Mucosa of rectum (tissue), 2 donors: ENCODE results near the gene FCHSD1.
A peak's percentile ranks its signal among the peaks of the same experiment; 100 is the strongest.

Experiments
- H3K27ac ChIP-seq, 2 donors: one replicate each; pipeline ENCODE4 v1.7.0; 2013; ENCODE audit warnings: inconsistent platforms in 2 of 2, low read depth in 2 of 2, low read length in 2 of 2
- H3K27me3 ChIP-seq, 2 donors: one replicate each; pipeline ENCODE4 v1.7.0; 2013; ENCODE audit warnings: low read length in 2 of 2; ENCODE audit not compliant: control insufficient read depth in 2 of 2, insufficient read depth in 2 of 2
- H3K36me3 ChIP-seq, 2 donors: one replicate each; pipeline ENCODE4 v1.7.0; 2013; ENCODE audit warnings: low read length in 2 of 2; ENCODE audit not compliant: control insufficient read depth in 2 of 2, insufficient read depth in 2 of 2
- H3K4me1 ChIP-seq, 2 donors: one replicate each; pipeline ENCODE4 v1.7.0; 2013; ENCODE audit warnings: low read length in 2 of 2, mild to moderate bottlenecking in 1 of 2; ENCODE audit not compliant: control insufficient read depth in 2 of 2, insufficient read depth in 2 of 2
- H3K4me3 ChIP-seq, 2 donors: one replicate each; pipeline ENCODE4 v1.7.0; 2013; ENCODE audit warnings: low read length in 2 of 2
- H3K9ac ChIP-seq, 2 donors: one replicate each; pipeline ENCODE4 v1.7.0; 2013; ENCODE audit warnings: low read length in 2 of 2, low read depth in 1 of 2, mild to moderate bottlenecking in 1 of 2
- H3K9me3 ChIP-seq, 2 donors: one replicate each; pipeline ENCODE4 v1.7.0; 2013; ENCODE audit warnings: low read length in 2 of 2; ENCODE audit not compliant: control insufficient read depth in 2 of 2
- donor health status: healthy.
- donor health status: Normal muscosa, but diverticular disease.

Gene FCHSD1

DNA sequence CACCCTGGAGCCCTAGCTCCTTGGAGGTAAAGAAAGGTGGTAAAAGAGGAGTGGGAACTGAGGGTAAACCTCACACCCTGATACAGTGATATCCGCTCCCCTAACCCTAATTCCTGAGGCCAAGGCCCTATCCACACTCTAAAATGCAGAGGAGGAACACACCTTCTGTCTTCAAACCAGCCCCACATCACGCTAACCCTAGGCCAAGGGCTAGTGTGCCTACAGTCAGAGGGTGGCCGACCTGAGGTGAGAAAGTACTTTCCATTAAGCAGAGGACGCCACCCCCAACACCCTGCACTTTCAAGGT is 15.2 kb downstream of the FCHSD1 start:
- Histone ChIP-seq H3K9ac (peak overlapping the region; percentile 72 to 97), H3K9me3 (no peaks in the 10 kb centered on the region), H3K27me3 (no peaks in the 10 kb centered on the region), H3K36me3 (peaks cover 5 to 10% of the 10 kb centered on the region in 2 donors), H3K4me1 (peaks cover 14 to 19% of the 10 kb centered on the region in 2 donors), H3K4me3 (peak overlapping the region; percentile 83 to 97), H3K27ac (peak overlapping the region; percentile 64 to 76)

DNA sequence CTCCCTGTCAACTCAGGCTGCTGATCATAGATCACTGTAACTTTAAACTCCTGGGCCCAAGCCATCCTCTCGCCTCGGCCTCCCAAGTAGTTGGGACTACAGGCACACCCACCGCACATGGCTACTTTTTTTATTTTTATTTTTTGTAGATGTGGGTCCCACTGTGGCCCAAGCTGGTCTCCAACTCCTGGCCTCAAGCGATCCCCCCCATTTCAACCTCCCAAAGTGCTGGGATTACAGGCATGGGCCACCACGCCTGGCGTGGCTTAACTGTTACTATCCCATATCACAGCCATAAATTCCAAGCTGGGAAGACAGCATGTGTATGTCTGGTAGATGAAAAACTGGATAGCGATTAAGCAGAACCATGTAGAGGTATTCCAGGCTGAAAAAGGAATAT is 15.6 kb downstream of the FCHSD1 start:
- no peaks in the 10 kb centered on the region for H3K27me3 ChIP-seq
- H3K27ac ChIP-seq = no peak overlapping the region
- no peaks in the 10 kb centered on the region for H3K9me3 ChIP-seq
- peak overlapping the region; percentile 72 to 97 for H3K9ac ChIP-seq
- H3K4me3 ChIP-seq = peak overlapping the region; percentile 83 to 97
- H3K36me3 ChIP-seq = peaks cover 5 to 10% of the 10 kb centered on the region in 2 donors
- H3K4me1 ChIP-seq = peaks cover 14 to 19% of the 10 kb centered on the region in 2 donors

DNA sequence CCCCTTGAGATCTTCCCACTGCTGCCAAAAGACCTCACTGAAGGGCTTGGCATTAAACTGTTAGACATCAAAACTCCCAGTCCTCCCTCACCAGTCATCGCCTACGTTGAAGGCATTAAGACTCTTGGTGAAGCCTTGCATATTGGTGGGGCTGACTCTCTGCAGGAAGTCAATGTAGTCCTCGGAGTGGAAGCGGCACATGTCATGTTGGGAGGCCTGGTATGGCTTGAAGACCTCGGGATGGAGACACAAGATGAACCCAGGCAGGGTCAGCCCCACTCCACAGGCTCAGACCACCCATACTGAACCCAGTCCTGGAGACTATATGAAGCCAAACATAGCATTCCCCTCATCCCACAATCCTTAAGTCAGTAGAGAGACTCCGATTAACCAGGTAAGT is 16.5 kb downstream of the FCHSD1 start:
- no peak overlapping the region for H3K9ac ChIP-seq
- no peaks in the 10 kb centered on the region for H3K9me3 ChIP-seq
- no peak overlapping the region for H3K4me3 ChIP-seq
- peaks cover 10 to 17% of the 10 kb centered on the region in 2 donors for H3K36me3 ChIP-seq
- H3K27ac ChIP-seq = no peak overlapping the region
- H3K4me1 ChIP-seq = peaks cover 14 to 19% of the 10 kb centered on the region in 2 donors
- no peaks in the 10 kb centered on the region for H3K27me3 ChIP-seq

DNA sequence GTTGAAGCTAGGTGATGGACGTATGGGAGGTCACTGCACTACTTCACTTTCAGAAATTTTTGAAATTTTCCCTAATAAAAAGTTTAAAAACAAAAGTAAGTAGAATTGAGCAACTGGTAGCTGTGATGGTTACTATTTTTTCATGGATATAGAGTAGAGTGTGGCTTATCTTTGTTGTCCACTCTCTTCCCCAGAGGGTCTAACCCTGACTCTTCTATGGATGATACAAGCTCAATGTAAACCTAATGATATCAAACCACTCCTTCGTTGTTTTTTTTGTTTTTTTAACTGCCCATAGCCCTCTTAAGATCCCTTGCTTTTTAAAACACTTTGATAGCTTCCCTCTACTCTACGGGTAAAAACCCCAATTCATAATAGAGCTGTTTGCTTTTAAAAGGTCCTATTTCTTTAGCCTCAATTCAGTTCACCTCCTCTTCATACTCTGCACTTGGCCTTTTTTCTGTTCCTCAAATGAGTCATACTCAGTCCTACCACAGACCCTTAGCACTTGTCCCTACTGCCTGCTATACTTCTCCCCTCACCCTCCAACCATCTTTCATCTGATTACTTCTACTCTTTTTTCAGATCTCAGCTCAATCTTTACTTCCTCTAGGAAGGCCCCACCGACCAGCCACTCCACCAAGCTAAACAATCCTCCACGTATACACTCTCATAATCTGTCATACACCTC is 17.2 kb downstream of the FCHSD1 start:
- Histone ChIP-seq H3K9ac (no peak overlapping the region), H3K4me1 (peaks cover 14 to 19% of the 10 kb centered on the region in 2 donors)

DNA sequence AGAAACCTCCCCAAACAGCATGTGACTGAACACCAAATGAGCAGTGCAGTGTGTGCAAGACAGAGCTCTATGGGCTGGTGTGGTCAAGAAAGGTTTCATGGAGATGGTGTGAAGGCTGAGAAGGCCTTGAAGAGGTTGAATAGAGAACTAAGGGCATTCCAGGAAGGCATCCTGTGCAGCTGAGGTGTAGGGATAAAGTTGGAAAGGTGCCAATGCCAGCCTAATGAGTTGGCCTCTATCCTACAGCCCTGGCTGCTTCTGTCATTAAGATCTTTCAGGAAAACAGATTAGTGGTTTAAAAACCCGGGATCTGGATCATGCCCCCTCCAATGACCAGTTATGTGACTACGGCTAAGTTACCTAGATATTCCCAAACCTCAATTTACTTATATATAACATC is 18.6 kb downstream of the FCHSD1 start:
- no peaks in the 10 kb centered on the region for H3K9me3 ChIP-seq
- no peak overlapping the region for H3K9ac ChIP-seq
- H3K27ac ChIP-seq = no peak overlapping the region
- peaks cover 12 to 15% of the 10 kb centered on the region in 2 donors for H3K4me1 ChIP-seq
- H3K4me3 ChIP-seq = no peak overlapping the region
- H3K27me3 ChIP-seq = no peaks in the 10 kb centered on the region
- peaks cover 31 to 38% of the 10 kb centered on the region in 2 donors for H3K36me3 ChIP-seq

More for the DNA sequence above, 17.2 kb downstream of the FCHSD1 start:
- Histone ChIP-seq H3K4me3 (no peak overlapping the region), H3K27me3 (no peaks in the 10 kb centered on the region), H3K27ac (no peak overlapping the region), H3K36me3 (peaks cover 17 to 24% of the 10 kb centered on the region in 2 donors), H3K9me3 (no peaks in the 10 kb centered on the region)

DNA sequence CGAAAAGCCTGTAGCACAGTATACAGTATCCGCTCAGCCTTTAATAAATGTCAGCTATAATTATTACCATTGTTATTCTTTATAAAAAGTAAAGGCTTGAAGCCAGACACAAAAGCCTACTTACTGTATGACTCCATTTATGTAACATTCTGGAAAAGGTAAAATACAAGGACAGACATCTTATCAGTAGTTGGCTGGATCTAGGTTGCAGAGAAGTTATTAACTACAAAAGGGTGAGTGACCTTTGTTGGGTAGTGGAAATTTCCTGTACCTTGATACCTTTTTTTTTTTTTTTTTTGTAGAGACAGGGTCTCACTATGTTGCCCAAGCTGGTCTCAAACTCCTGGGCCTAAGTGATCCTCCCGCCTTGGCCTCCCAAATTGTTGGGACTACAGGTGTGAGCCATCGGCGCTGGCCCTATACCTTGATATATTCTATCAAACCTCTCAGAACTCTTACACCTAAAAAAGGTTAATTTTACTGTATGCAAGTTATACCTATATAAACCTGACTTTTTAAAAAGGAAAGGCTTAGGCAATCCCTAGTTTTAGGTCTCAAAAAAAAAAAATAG is 20.6 kb downstream of the FCHSD1 start:
- Histone ChIP-seq H3K27ac (no peak overlapping the region), H3K4me3 (no peak overlapping the region), H3K9ac (no peak overlapping the region), H3K36me3 (peaks cover 38 to 49% of the 10 kb centered on the region in 2 donors), H3K4me1 (peaks cover 3 to 4% of the 10 kb centered on the region in 2 donors), H3K9me3 (no peaks in the 10 kb centered on the region), H3K27me3 (no peaks in the 10 kb centered on the region)

DNA sequence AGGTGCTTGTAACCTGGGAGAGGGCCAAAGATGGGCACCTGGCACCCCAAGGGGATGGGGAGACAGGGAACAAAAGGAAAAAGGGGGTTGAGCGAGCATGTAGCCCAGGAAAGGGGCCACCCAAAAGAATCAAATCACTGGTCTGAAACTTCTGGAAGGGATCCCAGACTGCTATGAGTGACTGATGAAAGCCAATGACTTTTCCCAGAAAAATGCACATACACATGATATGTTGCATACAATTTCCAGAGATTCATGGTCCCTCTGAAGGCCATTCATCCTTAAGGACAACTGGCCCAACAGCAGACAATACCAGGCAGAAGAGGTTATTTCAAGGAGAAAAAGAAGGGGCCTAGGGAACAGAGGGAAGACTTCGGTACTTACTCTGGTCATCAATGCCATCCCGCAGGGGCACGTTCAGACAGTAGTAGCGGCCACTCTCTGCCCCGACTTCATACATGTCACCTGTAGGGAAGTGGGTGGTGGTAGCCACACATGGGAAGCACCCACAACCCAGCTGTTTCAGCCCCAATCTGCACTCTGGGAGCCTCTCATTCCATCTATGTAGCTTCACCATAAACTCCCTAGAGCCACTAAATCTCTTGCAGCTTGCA is 22.9 kb downstream of the FCHSD1 start:
- H3K4me3 ChIP-seq = no peak overlapping the region
- no peaks in the 10 kb centered on the region for H3K27me3 ChIP-seq
- H3K27ac ChIP-seq = no peak overlapping the region
- H3K4me1 ChIP-seq = no peaks in the 10 kb centered on the region
- H3K36me3 ChIP-seq = peaks cover 52 to 66% of the 10 kb centered on the region in 2 donors
- no peaks in the 10 kb centered on the region for H3K9me3 ChIP-seq
- H3K9ac ChIP-seq = no peak overlapping the region

DNA sequence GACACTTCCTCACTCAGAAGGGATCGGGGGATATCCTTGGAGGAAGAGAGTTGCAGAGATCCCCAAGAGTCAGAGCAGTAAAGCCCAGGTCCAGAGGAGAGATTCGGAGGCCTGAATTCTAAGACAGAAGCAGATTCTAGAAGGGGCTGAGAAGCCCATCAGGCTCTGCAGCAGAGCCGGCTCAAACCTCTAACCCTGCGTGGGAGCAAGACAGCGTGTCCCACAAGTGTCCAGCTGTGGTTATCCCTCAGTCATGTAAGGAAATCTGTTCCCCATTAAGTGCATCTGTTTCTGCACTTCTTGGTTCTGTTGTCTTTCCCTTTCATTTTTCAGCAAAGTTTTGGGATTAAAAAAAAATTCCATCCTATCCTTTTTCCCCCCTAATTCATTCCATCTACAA is 27.6 kb downstream of the FCHSD1 start:
- Histone ChIP-seq H3K36me3 (peaks cover 43 to 60% of the 10 kb centered on the region in 2 donors), H3K27ac (peak overlapping the region in 1 of 2 donors; percentile 35)

DNA sequence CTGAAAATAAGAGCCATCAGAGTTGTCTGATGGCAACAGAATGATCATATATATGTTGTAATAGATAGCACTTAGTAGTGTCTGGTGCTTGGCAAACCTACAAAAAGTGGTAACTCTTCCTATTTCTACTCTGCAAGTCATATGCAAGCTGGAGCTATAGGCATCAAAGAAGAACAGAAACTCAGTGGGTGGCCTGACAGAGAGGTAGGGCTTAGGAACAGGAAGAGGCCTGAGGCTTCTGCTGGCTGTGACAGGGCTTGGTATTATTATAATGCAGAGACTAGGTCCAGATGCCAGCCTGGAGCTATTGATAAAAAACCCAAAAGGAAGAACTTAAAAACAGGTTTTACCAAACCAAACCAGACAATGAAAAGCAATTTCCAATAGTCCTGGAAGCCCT is 28.0 kb downstream of the FCHSD1 start:
- H3K27ac ChIP-seq = peak overlapping the region in 1 of 2 donors; percentile 35
- H3K4me3 ChIP-seq = no peak overlapping the region
- H3K36me3 ChIP-seq = peaks cover 39 to 56% of the 10 kb centered on the region in 2 donors
- H3K4me1 ChIP-seq = peaks cover 0 to 4% of the 10 kb centered on the region in 2 donors
- no peaks in the 10 kb centered on the region for H3K9me3 ChIP-seq
- no peak overlapping the region for H3K9ac ChIP-seq
- no peaks in the 10 kb centered on the region for H3K27me3 ChIP-seq

More for the DNA sequence above, 27.6 kb downstream of the FCHSD1 start:
- Histone ChIP-seq H3K4me3 (no peak overlapping the region), H3K4me1 (peaks cover 0 to 4% of the 10 kb centered on the region in 2 donors), H3K27me3 (no peaks in the 10 kb centered on the region), H3K9ac (no peak overlapping the region), H3K9me3 (no peaks in the 10 kb centered on the region)

DNA sequence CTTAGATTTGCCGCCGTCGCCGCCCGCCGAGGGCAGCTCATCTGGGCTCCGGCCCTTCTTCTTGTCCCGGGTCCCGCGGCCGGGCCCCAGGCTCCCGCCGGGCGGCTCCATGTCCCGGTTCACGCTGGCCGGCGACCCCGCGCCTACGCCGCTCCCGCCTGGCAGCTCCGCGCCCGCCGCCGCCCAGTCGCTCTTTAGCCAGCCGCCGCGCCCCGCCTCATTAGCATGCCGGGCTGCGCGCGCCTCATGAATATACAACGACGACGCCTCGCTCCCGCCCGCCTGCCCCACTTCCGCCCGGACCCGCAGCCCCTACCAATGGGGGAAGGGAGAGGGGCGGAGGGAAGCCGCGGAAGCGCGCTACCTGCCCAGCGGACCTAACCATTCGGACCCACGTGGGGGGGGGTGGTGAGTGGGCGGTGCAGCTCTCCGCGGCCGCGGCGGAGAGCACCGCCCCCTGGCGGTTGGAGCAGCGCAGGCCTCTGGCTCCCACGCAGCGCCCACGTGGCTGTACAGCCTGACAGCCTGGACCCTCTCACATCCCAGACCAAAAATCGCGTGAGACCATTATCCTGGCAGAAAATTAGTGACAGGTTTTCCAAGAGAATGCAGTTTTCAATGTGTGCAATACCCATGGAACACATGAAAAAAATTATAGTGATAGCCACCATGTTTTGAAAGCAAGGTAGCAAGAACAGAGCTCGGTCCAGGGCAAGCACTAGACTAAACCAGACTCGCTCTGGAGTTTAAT is 32.2 kb downstream of the FCHSD1 start, which contains the start of gene DIAPH1:
TSS of gene DIAPH1 (minus strand) at position 197 of the 751 bp plus-strand sequence. CDS start at position 111, 86 bp downstream.
- peaks cover 5 to 8% of the 10 kb centered on the region in 2 donors for H3K4me1 ChIP-seq
- H3K4me3 ChIP-seq = peak within 1 kb of the TSS; percentile 81 to 90
- peaks cover 18 to 27% of the 10 kb centered on the region in 2 donors for H3K36me3 ChIP-seq
- peak within 1 kb of the TSS; percentile 82 to 91 for H3K9ac ChIP-seq
- H3K27ac ChIP-seq = peak within 1 kb of the TSS; percentile 90 to 91
- H3K9me3 ChIP-seq = no peaks in the 10 kb centered on the region
- H3K27me3 ChIP-seq = no peaks in the 10 kb centered on the region
